ENCODE results near the gene FADS6. TPM values are rescaled to one million over a fixed set of nuclear protein-coding genes. Genes with fewer than 3 reads are reported as not detected.
A peak's percentile ranks its signal among the peaks of the same experiment; 100 is the strongest.

The FADS6 gene
- total and polyA plus RNA-seq, 2 of the 13 experiments (the other 11 are each of a cell fraction or from before 2014, with no cell fraction given): 0.11 TPM

DNA sequence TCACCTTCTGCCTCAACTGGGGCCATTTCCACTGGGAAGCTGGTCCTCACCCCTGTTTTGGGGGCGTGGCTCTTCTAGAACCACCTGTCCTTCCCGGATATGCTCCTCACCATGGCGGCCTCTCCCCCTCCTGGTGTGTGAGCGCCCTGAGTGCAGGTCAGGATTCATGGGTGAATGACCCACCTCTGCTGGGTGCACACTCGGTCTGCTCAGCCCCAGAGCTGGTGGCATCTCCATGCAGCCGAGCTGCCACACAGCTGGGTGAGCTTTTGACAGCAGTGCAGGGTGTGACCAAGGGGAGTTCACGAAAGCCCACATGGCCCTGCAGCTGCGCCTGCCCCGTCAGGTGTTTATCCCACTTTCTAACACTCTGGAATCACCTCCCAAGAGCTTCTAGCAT lies 61.0 kb downstream of the FADS6 start:
- ATAC-seq (no peak), DNase-seq (ENCODE audit: low spot score) (no peak), FAIRE-seq (no peak)
- POLR2A ChIA-PET: interaction anchor here (1.0 to 1.6 kb wide), 3 partner anchors 30 to 404 kb away, joined by 3 to 6 read pairs (median 3); partner anchors contain the start of gene FDXR
- in situ Hi-C loops (cut with HindIII; ENCODE audit: extremely low pct_ligation_motif_present, low pct_unique_long_range_greater_than_20kb): no loop called here
- Histone ChIP-seq H4K20me1 (ENCODE audit: insufficient read depth, low read length) (no peaks in the 10 kb centered on the region), H3K9me3 (ENCODE audit: low read length) (no peaks in the 10 kb centered on the region), H3K9ac (ENCODE audit: insufficient read depth, low read depth, low read length) (no peak overlapping the region), H2AFZ (ENCODE audit: low read length) (no peak overlapping the region), H3K27me3 (ENCODE audit: control insufficient read depth in 1 of 2, insufficient read depth in 2 of 2, low read length in 2 of 2) (no peaks in the 10 kb centered on the region), H3K4me3 (replicated peaks in 1 of 3; ENCODE audit: insufficient read depth in 1 of 3, low read depth in 2 of 3, low read length in 3 of 3) (no peak overlapping the region), H3K4me2 (ENCODE audit: low read depth, low read length) (no peak overlapping the region), H3K36me3 (replicated peaks in 1 of 2; ENCODE audit: control insufficient read depth in 1 of 2, insufficient read depth in 2 of 2, low read length in 2 of 2) (peaks cover 3% of the 10 kb centered on the region in 2 experiments; a peak in 1 of 5 replicates), H3K4me1 (ENCODE audit: insufficient read depth, low read length) (peaks cover 15% of the 10 kb centered on the region), H3K79me2 (ENCODE audit: insufficient read depth, low read length) (no peaks in the 10 kb centered on the region), H3K27ac (ENCODE audit: extremely low read length, insufficient read depth, low read length) (no peak overlapping the region)
- CTCF ChIA-PET (ENCODE audit: low intra/inter-chr PET ratio, low total read pairs): no interaction called here
- BruUV-seq (replicated peaks): no TSS peak
- no peak for TF ChIP-seq CHD2 (IDR thresholded peaks at IDR 0.05; ENCODE audit: low read depth, low read length)
- no peak for TF ChIP-seq KLF16 (CRISPR knock-in tag; IDR thresholded peaks at IDR 0.05)
- TF ChIP-seq NR2F1 (CRISPR knock-in tag; IDR thresholded peaks at IDR 0.05): no peak
- no peak for TF ChIP-seq HES4 (CRISPR knock-in tag; IDR thresholded peaks at IDR 0.05; ENCODE audit: borderline replicate concordance)
- no peak for TF ChIP-seq TBX3 (IDR thresholded peaks at IDR 0.05; ENCODE audit: borderline replicate concordance)
- no peak for TF ChIP-seq RFX3 (CRISPR knock-in tag; IDR thresholded peaks at IDR 0.05)
- WGBS (ENCODE audit: low lambda C conversion rate): 93% methylated on average over 9 of the region's 9 CpGs
- intact Hi-C loops (cut with micrococcal nuclease; ENCODE audit: unreplicated experiment): no loop called here

GRCh38 chr17:74831444-74832146 lies 61.8 kb downstream of the FADS6 start:
- intact Hi-C loops (cut with micrococcal nuclease; ENCODE audit: unreplicated experiment): no loop called here
- POLR2A ChIA-PET: interaction anchor here (1.0 to 1.6 kb wide), 2 partner anchors 30 to 42 kb away, joined by 3 to 6 read pairs; partner anchors contain the start of gene FDXR
- TF ChIP-seq JUND (CRISPR knock-in tag; IDR thresholded peaks at IDR 0.05): no peak
- no peak for TF ChIP-seq YY1 (IDR thresholded peaks at IDR 0.05; ENCODE audit: insufficient read depth, insufficient replicate concordance, low read depth, low read length)
- TF ChIP-seq HNF4A (CRISPR knock-in tag; IDR thresholded peaks at IDR 0.05): peak; percentile 35
- no peak for TF ChIP-seq USF2 (IDR thresholded peaks at IDR 0.05; ENCODE audit: low read depth, low read length)
- TF ChIP-seq USF2 (CRISPR knock-in tag; IDR thresholded peaks at IDR 0.05; ENCODE audit: borderline replicate concordance): no peak
- peak; percentile 10 for TF ChIP-seq ZNF883 (CRISPR knock-in tag; IDR thresholded peaks at IDR 0.05; ENCODE audit: not compliant biosample characterization)
- TF ChIP-seq PTBP1 (IDR thresholded peaks at IDR 0.05; ENCODE audit: low read depth, low read length, poor library complexity, severe bottlenecking): no peak
- 0 out of 2 replicates have a peak, but pooled peaks have one; percentile 21 for TF ChIP-seq ZBTB33 (CRISPR knock-in tag; IDR thresholded peaks at IDR 0.05)

More at GRCh38 chr17:74831444-74832146, 61.8 kb downstream of the FADS6 start:
- DNase-seq (ENCODE audit: low spot score) (no peak), FAIRE-seq (no peak), ATAC-seq (peak; percentile 9; the same call in 1 of the 3 replicates)
- H4K20me1 ChIP-seq (ENCODE audit: insufficient read depth, low read length): no peaks in the 10 kb centered on the region
- peaks cover 15% of the 10 kb centered on the region for H3K4me1 ChIP-seq (ENCODE audit: insufficient read depth, low read length)
- in situ Hi-C loops (cut with HindIII; ENCODE audit: extremely low pct_ligation_motif_present, low pct_unique_long_range_greater_than_20kb): no loop called here
- H3K27ac ChIP-seq (ENCODE audit: extremely low read length, insufficient read depth, low read length): no peak overlapping the region
- H3K9me3 ChIP-seq (ENCODE audit: low read length): no peaks in the 10 kb centered on the region
- no TSS peak for BruUV-seq (replicated peaks)
- no peak overlapping the region for H3K9ac ChIP-seq (ENCODE audit: insufficient read depth, low read depth, low read length)
- H3K4me3 ChIP-seq (replicated peaks in 1 of 3; ENCODE audit: insufficient read depth in 1 of 3, low read depth in 2 of 3, low read length in 3 of 3): no peak overlapping the region
- 83% methylated on average over 22 of the region's 22 CpGs for WGBS (ENCODE audit: low lambda C conversion rate)
- CTCF ChIA-PET (ENCODE audit: low intra/inter-chr PET ratio, low total read pairs): no interaction called here
- peaks cover 0 to 2% of the 10 kb centered on the region in 2 experiments; a peak in 1 of 5 replicates for H3K36me3 ChIP-seq (replicated peaks in 1 of 2; ENCODE audit: control insufficient read depth in 1 of 2, insufficient read depth in 2 of 2, low read length in 2 of 2)
- H2AFZ ChIP-seq (ENCODE audit: low read length): no peak overlapping the region
- H3K79me2 ChIP-seq (ENCODE audit: insufficient read depth, low read length): no peaks in the 10 kb centered on the region
- H3K4me2 ChIP-seq (ENCODE audit: low read depth, low read length): no peak overlapping the region
- H3K27me3 ChIP-seq (ENCODE audit: control insufficient read depth in 1 of 2, insufficient read depth in 2 of 2, low read length in 2 of 2): no peaks in the 10 kb centered on the region
